ENCODE results near the gene RPS2. TPM values are rescaled to one million over a fixed set of nuclear protein-coding genes. Genes with fewer than 3 reads are reported as not detected.
A peak's percentile ranks its signal among the peaks of the same experiment; 100 is the strongest.
"Not testable (repeated sequence)": the region's sequence is repeated elsewhere in the genome, so short reads cannot be mapped to it uniquely, and the experiment has no call there.

The RPS2 gene
- total and polyA plus RNA-seq, 2 experiments from 2014 or later: 1,060 to 1,536 TPM

GRCh38 chr16:1923299-1924034, 41.2 kb downstream of the RPS2 start:
- TF ChIP-seq EZH2 (IDR thresholded peaks at IDR 0.05; ENCODE audit: insufficient read depth, poor library complexity, severe bottlenecking) (no peak), EZH2phosphoT487 (IDR thresholded peaks at IDR 0.05; ENCODE audit: insufficient read depth, low read depth) (no peak)
- no peaks in the 10 kb centered on the region for H3K9me2 ChIP-seq (ENCODE audit: insufficient read depth)
- H3K36me3 ChIP-seq (ENCODE audit: low read depth): no peaks in the 10 kb centered on the region
- H3K79me2 ChIP-seq (ENCODE audit: insufficient read depth): no peaks in the 10 kb centered on the region
- no peak overlapping the region for H3K27ac ChIP-seq
- no peak overlapping the region for H3K4me3 ChIP-seq
- no peak overlapping the region for H3K4me2 ChIP-seq (ENCODE audit: unreplicated experiment)
- no peaks in the 10 kb centered on the region for H4K20me1 ChIP-seq (ENCODE audit: insufficient read depth)
- H3K9me3 ChIP-seq (ENCODE audit: low read depth): no peaks in the 10 kb centered on the region
- peaks cover 46% of the 10 kb centered on the region for H3K27me3 ChIP-seq (replicated peaks; ENCODE audit: insufficient read depth)
- in situ Hi-C loops (cut with MboI): no loop called here
- no peak overlapping the region for H3K9ac ChIP-seq
- H3K4me1 ChIP-seq (ENCODE audit: insufficient read depth): no peaks in the 10 kb centered on the region
- peak; percentile 70 for DNase-seq
- WGBS, 2 experiments (ENCODE audit: low coverage in 1 of 2, low lambda C conversion rate in 2 of 2, missing lambda C conversion rate in 2 of 2): 12 to 13% methylated on average over 19 to 24 of the region's 24 CpGs
- no peaks in the 10 kb centered on the region for H3F3A ChIP-seq (ENCODE audit: insufficient read depth)
- peak overlapping the region; percentile 66; the same call in 1 of the 2 replicates for H2AFZ ChIP-seq

DNA sequence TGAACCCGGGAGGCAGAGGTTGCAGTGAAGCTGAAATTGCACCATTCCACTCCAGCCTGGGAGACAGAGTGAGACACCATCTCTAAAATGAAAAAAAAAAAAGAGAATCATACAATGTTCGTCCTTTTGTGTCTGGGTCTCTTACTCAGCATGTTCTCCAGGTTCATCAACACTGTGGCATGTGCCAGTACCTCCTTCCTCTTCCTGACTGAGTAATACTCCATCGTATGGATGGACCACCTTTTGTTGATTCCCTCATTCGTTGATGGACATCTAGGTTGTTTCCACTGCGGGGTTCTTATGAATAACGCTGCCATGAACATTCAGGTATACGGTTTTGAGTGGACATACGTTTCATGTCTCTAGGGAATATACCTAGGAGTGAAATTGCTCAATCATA, 42.3 kb downstream of the RPS2 start:
- no peaks in the 10 kb centered on the region for H3K4me1 ChIP-seq (ENCODE audit: insufficient read depth)
- H3K9ac ChIP-seq: no peak overlapping the region
- H4K20me1 ChIP-seq (ENCODE audit: insufficient read depth): no peaks in the 10 kb centered on the region
- peaks cover 50% of the 10 kb centered on the region for H3K27me3 ChIP-seq (replicated peaks; ENCODE audit: insufficient read depth)
- WGBS, 2 experiments (ENCODE audit: low coverage in 1 of 2, low lambda C conversion rate in 2 of 2, missing lambda C conversion rate in 2 of 2): 68 to 72% methylated on average over 8 of the region's 8 CpGs
- TF ChIP-seq EZH2phosphoT487 (IDR thresholded peaks at IDR 0.05; ENCODE audit: insufficient read depth, low read depth) (no peak), EZH2 (IDR thresholded peaks at IDR 0.05; ENCODE audit: insufficient read depth, poor library complexity, severe bottlenecking) (no peak)
- no peaks in the 10 kb centered on the region for H3K9me2 ChIP-seq (ENCODE audit: insufficient read depth)
- no peaks in the 10 kb centered on the region for H3K9me3 ChIP-seq (ENCODE audit: low read depth)
- no peak overlapping the region for H3K27ac ChIP-seq
- DNase-seq: no peak
- in situ Hi-C loops (cut with MboI): no loop called here
- no peak overlapping the region for H3K4me3 ChIP-seq
- no peaks in the 10 kb centered on the region for H3F3A ChIP-seq (ENCODE audit: insufficient read depth)
- no peaks in the 10 kb centered on the region for H3K79me2 ChIP-seq (ENCODE audit: insufficient read depth)
- H2AFZ ChIP-seq: no peak overlapping the region
- H3K4me2 ChIP-seq (ENCODE audit: unreplicated experiment): no peak overlapping the region
- no peaks in the 10 kb centered on the region for H3K36me3 ChIP-seq (ENCODE audit: low read depth)

DNA sequence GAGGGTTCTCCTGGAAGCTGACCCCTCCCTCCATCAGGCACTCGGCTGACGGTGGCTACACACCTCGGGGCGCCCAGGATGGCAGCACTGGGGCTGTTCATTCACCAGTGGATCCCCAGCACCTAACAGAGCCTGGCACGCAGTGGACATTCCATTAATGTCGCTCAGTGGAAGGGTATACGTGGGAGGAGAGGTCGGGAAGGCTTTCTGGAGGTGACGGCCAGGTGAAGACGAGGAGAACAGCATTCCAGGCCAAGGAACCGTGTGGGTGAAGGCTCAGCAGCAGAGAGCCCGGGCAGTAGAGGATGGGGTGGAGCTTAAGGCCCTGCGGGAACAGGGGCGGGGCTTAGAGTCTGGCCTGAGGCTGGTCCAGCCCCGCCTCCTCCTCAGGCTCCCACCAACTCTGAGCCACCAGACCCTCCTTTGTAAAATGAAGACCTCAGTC, 43.9 kb downstream of the RPS2 start:
- 21 to 26% methylated on average over 11 to 15 of the region's 15 CpGs for WGBS, 2 experiments (ENCODE audit: low coverage in 1 of 2, low lambda C conversion rate in 2 of 2, missing lambda C conversion rate in 2 of 2)
- TF ChIP-seq EZH2phosphoT487 (IDR thresholded peaks at IDR 0.05; ENCODE audit: insufficient read depth, low read depth) (no peak), EZH2 (IDR thresholded peaks at IDR 0.05; ENCODE audit: insufficient read depth, poor library complexity, severe bottlenecking) (no peak)
- H2AFZ ChIP-seq: no peak overlapping the region
- H4K20me1 ChIP-seq (ENCODE audit: insufficient read depth): no peaks in the 10 kb centered on the region
- no peaks in the 10 kb centered on the region for H3K9me3 ChIP-seq (ENCODE audit: low read depth)
- no peak overlapping the region for H3K27ac ChIP-seq
- no peak overlapping the region for H3K9ac ChIP-seq
- H3K4me1 ChIP-seq (ENCODE audit: insufficient read depth): no peaks in the 10 kb centered on the region
- no peaks in the 10 kb centered on the region for H3K79me2 ChIP-seq (ENCODE audit: insufficient read depth)
- no peaks in the 10 kb centered on the region for H3K9me2 ChIP-seq (ENCODE audit: insufficient read depth)
- H3K27me3 ChIP-seq (replicated peaks; ENCODE audit: insufficient read depth): peaks cover 61% of the 10 kb centered on the region
- H3F3A ChIP-seq (ENCODE audit: insufficient read depth): no peaks in the 10 kb centered on the region
- DNase-seq: peak; percentile 54
- H3K4me2 ChIP-seq (ENCODE audit: unreplicated experiment): no peak overlapping the region
- no peak overlapping the region for H3K4me3 ChIP-seq
- in situ Hi-C loops (cut with MboI): no loop called here
- no peaks in the 10 kb centered on the region for H3K36me3 ChIP-seq (ENCODE audit: low read depth)

GRCh38 chr16:1920122-1920521, 44.5 kb downstream of the RPS2 start:
- H3K27ac ChIP-seq; H3K4me3 ChIP-seq; H4K20me1 ChIP-seq (ENCODE audit: insufficient read depth); H3K9ac ChIP-seq; DNase-seq; H3K79me2 ChIP-seq (ENCODE audit: insufficient read depth); in situ Hi-C loops (cut with MboI); H3K9me2 ChIP-seq (ENCODE audit: insufficient read depth); H3K9me3 ChIP-seq (ENCODE audit: low read depth); H3K4me1 ChIP-seq (ENCODE audit: insufficient read depth); H3K4me2 ChIP-seq (ENCODE audit: unreplicated experiment); H3F3A ChIP-seq (ENCODE audit: insufficient read depth); H2AFZ ChIP-seq; H3K36me3 ChIP-seq (ENCODE audit: low read depth): not testable (repeated sequence)
- peaks cover 67% of the 10 kb centered on the region for H3K27me3 ChIP-seq (replicated peaks; ENCODE audit: insufficient read depth)
- 49 to 53% methylated on average over 4 to 20 of the region's 21 CpGs for WGBS, 2 experiments (ENCODE audit: low coverage in 1 of 2, low lambda C conversion rate in 2 of 2, missing lambda C conversion rate in 2 of 2)

Measured in GM23248 (cell line).